Measurements from ENCODE around the gene C5orf63. TPM values are rescaled to one million over a fixed set of nuclear protein-coding genes. Genes with fewer than 3 reads are reported as not detected.
"Not testable (repeated sequence)": the region's sequence is repeated elsewhere in the genome, so short reads cannot be mapped to it uniquely, and the experiment has no call there.

C5orf63 gene
- polyA plus RNA-seq, 1 donor (not counting 4 experiments of a cell fraction or from before 2014, with no cell fraction given): 7.2 TPM

GRCh38 chr5:127024821-127025220 lies 48.5 kb downstream of the C5orf63 start:
- H3K4me2 ChIP-seq (ENCODE audit: control insufficient read depth, extremely low read depth, insufficient read depth, low read depth, low read length): no peak overlapping the region

GRCh38 chr5:127023552-127024191 lies 49.6 kb downstream of the C5orf63 start:
- FAIRE-seq: not testable (repeated sequence)

More at GRCh38 chr5:127024821-127025220, 48.5 kb downstream of the C5orf63 start:
- Histone ChIP-seq H3K4me3 (ENCODE audit: control insufficient read depth in 2 of 3, extremely low read depth in 1 of 3, insufficient read depth in 2 of 3, low read depth in 1 of 3, low read length in 3 of 3) (no peak overlapping the region), H3K27me3 (ENCODE audit: control insufficient read depth, extremely low read depth, insufficient read depth, low read length) (peaks cover 12% of the 10 kb centered on the region), H3K36me3 (ENCODE audit: control insufficient read depth in 2 of 2, extremely low read depth in 1 of 2, insufficient read depth in 2 of 2, low read length in 2 of 2) (no peaks in the 10 kb centered on the region), H3K27ac (ENCODE audit: control insufficient read depth, insufficient read depth, low read length) (no peak overlapping the region), H4K20me1 (ENCODE audit: control insufficient read depth, extremely low read depth, insufficient read depth, low read length) (no peaks in the 10 kb centered on the region), H3K9me3 (ENCODE audit: control insufficient read depth, low read depth, low read length) (no peaks in the 10 kb centered on the region), H3K4me1 (ENCODE audit: control insufficient read depth, extremely low read depth, insufficient read depth, low read length) (peaks cover 5% of the 10 kb centered on the region), H3K9me1 (ENCODE audit: control insufficient read depth, extremely low read depth, insufficient read depth, low read length) (no peaks in the 10 kb centered on the region), H3K9ac (ENCODE audit: control insufficient read depth, extremely low read depth, insufficient read depth, low read length) (no peak overlapping the region), H3K79me2 (ENCODE audit: control insufficient read depth, insufficient read depth, low read length) (no peaks in the 10 kb centered on the region), H2AFZ (ENCODE audit: control insufficient read depth, low read length) (no peak overlapping the region)
- FAIRE-seq (no peak), DNase-seq (ENCODE audit: low read depth, low spot score) (no peak)
- dilution Hi-C loops (cut with MboI; ENCODE audit: extremely low pct_ligation_motif_present, low sequenced_read_pairs): no loop called here
- no peak for TF ChIP-seq CTCF (optimal IDR thresholded peaks at IDR 0.05 in 1 of 3, IDR thresholded peaks at IDR 0.05 in 1 of 3, conservative IDR thresholded peaks at IDR 0.05 in 1 of 3; ENCODE audit: extremely low read depth in 1 of 3, insufficient read depth in 2 of 3, low read length in 3 of 3)
- TF ChIP-seq EZH2 (IDR thresholded peaks at IDR 0.05; ENCODE audit: low read length): no peak

GRCh38 chr5:127022846-127023245 lies 50.5 kb downstream of the C5orf63 start:
- DNase-seq (ENCODE audit: low read depth, low spot score): no peak
- no peak overlapping the region for H3K4me3 ChIP-seq (ENCODE audit: control insufficient read depth in 2 of 3, extremely low read depth in 1 of 3, insufficient read depth in 2 of 3, low read depth in 1 of 3, low read length in 3 of 3)
- no peak overlapping the region for H2AFZ ChIP-seq (ENCODE audit: control insufficient read depth, low read length)
- H3K27ac ChIP-seq (ENCODE audit: control insufficient read depth, insufficient read depth, low read length): no peak overlapping the region
- no peaks in the 10 kb centered on the region for H3K79me2 ChIP-seq (ENCODE audit: control insufficient read depth, insufficient read depth, low read length)
- no peaks in the 10 kb centered on the region for H4K20me1 ChIP-seq (ENCODE audit: control insufficient read depth, extremely low read depth, insufficient read depth, low read length)
- H3K36me3 ChIP-seq (ENCODE audit: control insufficient read depth in 2 of 2, extremely low read depth in 1 of 2, insufficient read depth in 2 of 2, low read length in 2 of 2): no peaks in the 10 kb centered on the region
- dilution Hi-C loops (cut with MboI; ENCODE audit: extremely low pct_ligation_motif_present, low sequenced_read_pairs): no loop called here
- H3K4me2 ChIP-seq (ENCODE audit: control insufficient read depth, extremely low read depth, insufficient read depth, low read depth, low read length): no peak overlapping the region
- no peak for TF ChIP-seq EZH2 (IDR thresholded peaks at IDR 0.05; ENCODE audit: low read length)
- TF ChIP-seq CTCF (optimal IDR thresholded peaks at IDR 0.05 in 1 of 3, IDR thresholded peaks at IDR 0.05 in 1 of 3, conservative IDR thresholded peaks at IDR 0.05 in 1 of 3; ENCODE audit: extremely low read depth in 1 of 3, insufficient read depth in 2 of 3, low read length in 3 of 3): no peak
- H3K4me1 ChIP-seq (ENCODE audit: control insufficient read depth, extremely low read depth, insufficient read depth, low read length): no peaks in the 10 kb centered on the region
- H3K9ac ChIP-seq (ENCODE audit: control insufficient read depth, extremely low read depth, insufficient read depth, low read length): no peak overlapping the region
- H3K27me3 ChIP-seq (ENCODE audit: control insufficient read depth, extremely low read depth, insufficient read depth, low read length): no peaks in the 10 kb centered on the region
- no peak for FAIRE-seq
- H3K9me1 ChIP-seq (ENCODE audit: control insufficient read depth, extremely low read depth, insufficient read depth, low read length): no peaks in the 10 kb centered on the region
- no peaks in the 10 kb centered on the region for H3K9me3 ChIP-seq (ENCODE audit: control insufficient read depth, low read depth, low read length)

More at GRCh38 chr5:127023552-127024191, 49.6 kb downstream of the C5orf63 start:
- DNase-seq (ENCODE audit: low read depth, low spot score); H3K27ac ChIP-seq (ENCODE audit: control insufficient read depth, insufficient read depth, low read length); H3K9me3 ChIP-seq (ENCODE audit: control insufficient read depth, low read depth, low read length); H3K79me2 ChIP-seq (ENCODE audit: control insufficient read depth, insufficient read depth, low read length); dilution Hi-C loops (cut with MboI; ENCODE audit: extremely low pct_ligation_motif_present, low sequenced_read_pairs); H4K20me1 ChIP-seq (ENCODE audit: control insufficient read depth, extremely low read depth, insufficient read depth, low read length); H3K4me2 ChIP-seq (ENCODE audit: control insufficient read depth, extremely low read depth, insufficient read depth, low read depth, low read length); H3K36me3 ChIP-seq (ENCODE audit: control insufficient read depth in 2 of 2, extremely low read depth in 1 of 2, insufficient read depth in 2 of 2, low read length in 2 of 2); H3K9me1 ChIP-seq (ENCODE audit: control insufficient read depth, extremely low read depth, insufficient read depth, low read length); H3K4me3 ChIP-seq (ENCODE audit: control insufficient read depth in 2 of 3, extremely low read depth in 1 of 3, insufficient read depth in 2 of 3, low read depth in 1 of 3, low read length in 3 of 3); H3K27me3 ChIP-seq (ENCODE audit: control insufficient read depth, extremely low read depth, insufficient read depth, low read length); H3K4me1 ChIP-seq (ENCODE audit: control insufficient read depth, extremely low read depth, insufficient read depth, low read length); H3K9ac ChIP-seq (ENCODE audit: control insufficient read depth, extremely low read depth, insufficient read depth, low read length); H2AFZ ChIP-seq (ENCODE audit: control insufficient read depth, low read length): not testable (repeated sequence)
